CD4-positive, alpha-beta T cell treated with Interleukin-6 at 100 ng/mL for 8 hours (primary cell): ENCODE measurements around the gene IFT172.
"Not testable (repeated sequence)": the region's sequence is repeated elsewhere in the genome, so short reads cannot be mapped to it uniquely, and the experiment has no call there.

Source experiments
- DNase-seq: peaks from one replicate; pipeline ENCODE4 v3.0.0-alpha.2; 2020; ENCODE audit warnings: mixed read lengths, low spot score

Gene IFT172

DNA sequence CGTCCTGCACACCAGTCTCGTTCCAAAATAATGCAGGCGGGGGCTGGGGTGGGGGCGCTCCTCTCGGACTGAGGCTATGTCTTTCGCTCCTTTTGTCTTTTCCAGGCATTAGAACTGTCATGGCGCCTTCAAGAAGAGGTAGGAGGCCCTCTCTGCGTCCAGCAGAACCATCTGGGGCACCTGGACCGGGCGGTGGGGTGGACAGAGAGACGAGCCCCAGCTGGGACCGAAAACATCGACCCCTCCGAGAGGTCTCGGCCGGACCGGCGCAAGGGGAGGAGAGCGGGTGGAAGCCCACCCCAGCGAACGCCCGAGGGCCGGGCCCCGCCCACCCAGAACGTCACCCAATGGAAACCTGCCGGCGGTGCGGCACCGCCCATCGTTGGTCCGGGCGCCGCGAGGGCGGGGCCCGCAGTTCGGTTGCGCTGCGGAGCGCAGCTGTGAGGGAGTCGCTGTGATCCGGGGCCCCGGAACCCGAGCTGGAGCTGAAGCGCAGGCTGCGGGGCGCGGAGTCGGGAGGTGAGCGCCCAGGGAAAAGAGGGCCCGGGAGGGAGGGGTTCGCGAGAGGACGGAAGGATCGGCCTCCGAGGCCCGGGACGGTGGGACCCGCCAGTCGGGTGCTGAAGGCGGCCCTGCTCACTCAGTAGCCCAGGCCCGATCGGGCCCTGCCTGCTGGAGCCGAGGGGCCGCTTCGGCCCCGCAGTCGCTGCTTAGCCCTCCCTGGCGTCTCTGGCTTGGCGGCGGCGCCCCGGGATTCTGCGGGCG is 61.1 kb downstream of the IFT172 start, which contains the start of gene NRBP1:
TSS of gene NRBP1 (plus strand) at position 419 of the 765 bp plus-strand sequence. CDS start 4,643 bp downstream, outside the sequence.
- peak; percentile 83 for DNase-seq

- DNase-seq: no peak
Observed at GRCh38 chr2:27427863-27428212, 61.7 kb downstream of the IFT172 start.

DNA sequence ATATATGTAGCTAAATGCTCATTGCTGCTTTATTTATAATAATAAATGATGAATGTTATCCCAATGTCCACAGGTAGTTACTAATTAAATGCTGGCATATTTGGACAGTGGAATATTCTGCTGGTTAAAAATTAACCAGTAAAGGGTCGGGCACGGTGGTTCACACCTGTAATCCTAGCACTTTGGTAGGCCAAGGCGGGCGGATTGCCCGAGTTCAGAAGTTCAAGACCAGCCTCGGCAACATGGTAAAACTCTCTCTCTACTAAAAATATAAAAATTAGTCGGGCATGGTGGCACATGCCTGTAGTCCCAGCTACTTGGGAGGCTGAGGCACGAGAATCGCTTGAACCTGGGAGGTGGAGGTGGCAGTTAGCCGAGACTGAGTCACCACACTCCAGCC is 64.5 kb downstream of the IFT172 start:
- not testable (repeated sequence) for DNase-seq

GRCh38 chr2:27422958-27423357 is 66.6 kb downstream of the IFT172 start:
- DNase-seq: no peak

DNA sequence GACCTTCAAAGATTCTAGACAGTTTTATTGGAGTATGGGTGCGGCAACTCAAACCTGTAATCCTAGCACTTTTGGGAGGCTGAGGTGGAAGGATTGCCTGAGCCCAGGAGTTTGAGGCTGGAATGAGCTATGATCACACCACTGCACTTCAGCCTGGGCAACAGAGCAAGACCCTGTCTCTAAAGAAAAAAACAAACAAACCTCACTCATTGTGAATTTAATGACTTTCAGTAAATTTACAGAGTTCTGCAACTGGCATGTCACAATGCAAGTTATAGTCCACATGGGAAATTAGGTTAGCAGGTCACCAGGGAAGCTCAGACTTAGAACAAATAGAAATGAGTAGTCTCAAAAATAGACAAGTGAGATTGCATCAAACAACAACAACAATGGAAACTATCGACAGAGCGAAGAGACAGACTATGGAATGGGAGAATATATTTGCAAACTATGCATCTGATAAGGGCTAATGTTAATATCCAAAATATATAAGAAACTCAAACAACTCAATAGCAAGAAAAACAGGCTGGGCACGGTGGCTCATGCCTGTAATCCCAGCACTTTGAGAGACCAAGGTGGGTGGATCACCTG is 67.8 kb downstream of the IFT172 start:
- DNase-seq: no peak

- DNase-seq: no peak
Observed at GRCh38 chr2:27420996-27421395, 68.5 kb downstream of the IFT172 start.

DNA sequence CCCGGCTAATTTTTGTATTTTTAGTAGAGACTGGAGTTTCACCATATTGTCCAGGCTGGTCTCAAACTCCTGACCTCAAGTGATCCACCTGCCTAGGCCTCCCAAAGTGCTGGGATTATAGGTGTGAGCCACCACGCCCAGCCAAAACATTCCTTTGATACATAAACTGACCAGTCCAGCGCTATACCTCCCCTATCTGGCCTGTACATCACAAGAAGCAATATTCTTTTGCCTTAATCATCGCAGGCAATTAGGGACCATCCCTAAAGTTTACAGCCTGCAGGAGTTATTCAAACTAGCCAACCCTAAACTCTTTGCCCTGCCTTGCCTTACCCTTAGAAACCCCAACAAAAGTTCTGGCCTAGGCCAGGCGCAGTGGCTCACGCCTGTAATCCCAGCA is 73.4 kb downstream of the IFT172 start:
- DNase-seq: no peak

DNA sequence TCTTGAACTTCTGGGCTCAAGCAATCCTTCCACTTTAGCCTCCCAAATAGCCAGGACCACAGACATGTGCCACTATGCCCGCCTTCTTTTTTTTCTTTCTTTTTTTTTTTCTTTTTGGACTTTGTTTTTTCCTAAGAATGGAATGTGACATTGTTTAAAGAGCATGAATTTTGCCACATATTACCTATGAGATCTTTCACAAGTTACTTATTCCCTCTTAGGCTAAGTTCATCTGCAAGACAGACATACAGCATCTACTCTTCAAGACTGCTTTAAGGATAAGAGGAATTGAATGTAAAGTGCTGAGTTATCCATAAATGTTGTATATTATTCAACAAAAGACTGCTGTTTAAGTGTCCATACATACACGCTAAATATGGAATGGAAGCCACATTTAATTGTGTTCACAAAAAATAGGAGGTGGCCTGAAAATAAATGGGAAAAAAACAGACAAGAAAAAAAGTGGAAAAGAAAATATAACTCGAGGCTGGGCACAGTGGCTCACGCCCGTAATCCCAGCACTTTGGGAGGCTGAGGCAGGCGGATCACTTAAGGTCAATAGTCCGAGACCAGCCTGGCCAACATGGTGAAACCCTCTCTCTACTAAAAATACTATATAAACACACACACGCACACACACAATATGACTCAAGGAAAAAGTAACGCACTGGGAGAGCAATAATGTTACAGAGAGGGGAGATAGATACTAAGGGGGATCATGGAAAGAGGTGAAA is 77.0 kb downstream of the IFT172 start:
- no peak for DNase-seq

- peak; percentile 94 for DNase-seq
Observed at GRCh38 chr2:27409321-27410073, 80.0 kb downstream of the IFT172 start, which contains the start of gene PPM1G. Gene PPM1G, minus strand, starts transcription at chr2:27409591. Its CDS starts 169 bp downstream, at chr2:27409422.

DNA sequence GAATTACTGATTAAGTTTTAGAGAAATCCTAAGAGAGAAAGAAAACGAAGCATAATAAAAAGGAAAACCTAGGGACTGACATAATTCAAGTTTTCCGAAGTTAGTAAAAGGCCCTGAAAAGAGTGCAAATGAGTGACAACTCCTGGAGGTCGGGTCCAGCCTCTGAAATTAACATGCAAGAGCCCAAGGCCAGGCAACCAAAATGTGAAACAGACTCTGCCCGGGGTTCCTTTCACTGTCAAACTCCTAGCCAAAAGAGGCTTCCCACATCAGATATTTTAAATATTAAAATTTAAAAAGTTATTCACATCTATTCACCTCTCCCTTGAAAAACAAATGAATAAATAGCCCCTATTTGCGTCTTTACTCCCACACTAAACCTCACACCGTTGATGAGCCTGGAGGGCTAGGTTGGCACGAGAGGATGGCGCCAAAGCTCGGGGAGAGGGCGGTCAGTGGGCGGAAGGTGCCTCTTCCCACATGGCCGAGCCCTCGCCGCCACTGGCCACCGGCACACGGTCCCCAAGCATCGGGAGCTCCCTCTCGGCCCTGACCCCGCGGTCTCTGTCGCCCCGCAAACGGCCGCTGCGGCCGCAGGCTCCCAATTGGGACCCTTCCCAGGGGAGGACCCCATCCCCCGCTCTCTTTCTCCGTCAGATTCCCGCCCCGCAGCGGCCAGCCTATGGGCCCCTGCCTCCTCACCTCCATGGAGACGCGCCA is 80.8 kb downstream of the IFT172 start:
- DNase-seq: peak; percentile 1

DNA sequence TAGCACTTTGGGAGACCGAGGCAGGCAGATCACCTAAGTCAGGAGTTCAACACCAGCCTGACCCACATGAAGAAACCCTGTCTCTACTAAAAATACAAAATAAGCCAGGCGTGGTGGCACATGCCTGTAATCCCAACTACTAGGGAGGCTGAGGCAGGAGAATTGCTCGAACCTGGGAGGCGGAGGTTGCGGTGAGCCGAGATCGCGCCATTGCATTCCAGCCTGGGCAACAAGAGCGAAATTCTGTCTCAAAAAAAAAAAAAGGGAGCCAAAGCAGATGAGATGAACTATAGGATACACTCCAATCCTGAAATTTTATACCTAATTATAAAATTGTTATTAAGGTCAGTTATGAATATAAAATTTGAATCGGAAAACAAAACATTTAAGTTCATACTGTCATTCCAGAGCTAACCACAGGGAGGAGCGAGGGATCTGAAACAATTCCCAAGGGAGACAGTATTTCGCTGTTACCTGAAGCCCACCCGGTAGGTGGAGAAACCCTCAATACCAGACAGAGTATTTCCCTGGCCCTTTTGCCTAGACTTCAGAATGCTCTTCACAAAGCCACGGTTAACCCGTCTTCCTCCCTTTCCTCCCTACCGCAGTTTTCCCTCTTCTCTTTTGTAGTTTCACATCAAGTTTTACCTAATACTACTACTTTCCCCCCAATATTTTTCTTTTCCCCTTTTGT is 81.6 kb downstream of the IFT172 start:
- no peak for DNase-seq

GRCh38 chr2:27400348-27401135 is 89.0 kb downstream of the IFT172 start:
- DNase-seq: no peak

- DNase-seq: no peak
Observed at GRCh38 chr2:27398962-27399361, 90.6 kb downstream of the IFT172 start.
